Esophagus muscularis mucosa (tissue), 4 donors: ENCODE data around the gene ZBED4.

Experiments used
- EP300 ChIP-seq: sonication (generic); formaldehyde crosslinking; IDR thresholded peaks from one replicate; pipeline ENCODE4 v1.6.1; 2017; ENCODE audit warnings: antibody characterized with exemption
- POLR2A ChIP-seq: fragments of 450-650 bp; IDR thresholded peaks from one replicate; pipeline ENCODE4 v1.6.1; 2017; ENCODE audit warnings: antibody characterized with exemption, moderate library complexity, mild to moderate bottlenecking, low read depth
- POLR2AphosphoS5 ChIP-seq, 2 donors: sonication (generic); formaldehyde crosslinking; IDR thresholded peaks; one replicate each; pipeline ENCODE4 v1.6.1; 2017; ENCODE audit warnings: antibody characterized with exemption in 2 of 2
- TF ChIP-seq, protein P1 (sequence below), 3 experiments: fragments of 200-600 bp in 2 of 3; fragments of 450-650 bp in 1 of 3; sonication (generic) in 2 of 3; IDR thresholded peaks; one replicate each; pipeline ENCODE4 v1.5.1; 2017 to 2019; ENCODE audit warnings: antibody characterized with exemption in 3 of 3, mild to moderate bottlenecking in 2 of 3, moderate library complexity in 1 of 3

DNA sequence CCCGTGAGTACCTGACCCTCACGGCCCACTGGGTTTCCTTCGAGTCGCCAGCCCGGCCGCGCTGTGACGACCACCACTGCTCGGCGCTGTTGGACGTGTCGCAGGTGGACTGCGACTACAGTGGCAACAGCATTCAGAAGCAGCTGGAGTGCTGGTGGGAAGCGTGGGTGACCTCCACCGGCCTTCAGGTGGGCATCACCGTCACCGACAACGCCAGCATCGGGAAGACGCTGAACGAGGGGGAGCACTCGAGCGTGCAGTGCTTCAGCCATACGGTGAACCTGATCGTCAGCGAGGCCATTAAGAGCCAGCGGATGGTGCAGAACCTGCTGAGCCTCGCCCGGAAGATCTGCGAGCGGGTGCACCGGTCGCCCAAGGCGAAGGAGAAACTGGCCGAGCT lies 32.2 kb downstream of the ZBED4 start:
- TF ChIP-seq POLR2AphosphoS5 (IDR thresholded peaks at IDR 0.05) (no peak), POLR2A (no peak), EP300 (no peak)
- TF ChIP-seq, protein P1, sequence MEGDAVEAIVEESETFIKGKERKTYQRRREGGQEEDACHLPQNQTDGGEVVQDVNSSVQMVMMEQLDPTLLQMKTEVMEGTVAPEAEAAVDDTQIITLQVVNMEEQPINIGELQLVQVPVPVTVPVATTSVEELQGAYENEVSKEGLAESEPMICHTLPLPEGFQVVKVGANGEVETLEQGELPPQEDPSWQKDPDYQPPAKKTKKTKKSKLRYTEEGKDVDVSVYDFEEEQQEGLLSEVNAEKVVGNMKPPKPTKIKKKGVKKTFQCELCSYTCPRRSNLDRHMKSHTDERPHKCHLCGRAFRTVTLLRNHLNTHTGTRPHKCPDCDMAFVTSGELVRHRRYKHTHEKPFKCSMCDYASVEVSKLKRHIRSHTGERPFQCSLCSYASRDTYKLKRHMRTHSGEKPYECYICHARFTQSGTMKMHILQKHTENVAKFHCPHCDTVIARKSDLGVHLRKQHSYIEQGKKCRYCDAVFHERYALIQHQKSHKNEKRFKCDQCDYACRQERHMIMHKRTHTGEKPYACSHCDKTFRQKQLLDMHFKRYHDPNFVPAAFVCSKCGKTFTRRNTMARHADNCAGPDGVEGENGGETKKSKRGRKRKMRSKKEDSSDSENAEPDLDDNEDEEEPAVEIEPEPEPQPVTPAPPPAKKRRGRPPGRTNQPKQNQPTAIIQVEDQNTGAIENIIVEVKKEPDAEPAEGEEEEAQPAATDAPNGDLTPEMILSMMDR (IDR thresholded peaks at IDR 0.05): no peak
